Cardiac muscle cell (in vitro differentiated cells and primary cell): Measurements from ENCODE around the gene KASH5. TPM values are rescaled to one million over a fixed set of nuclear protein-coding genes. Genes with fewer than 3 reads are reported as not detected.
A peak's percentile ranks its signal among the peaks of the same experiment; 100 is the strongest.

Experiments used
- DNase-seq, 2 donors: peaks; one replicate each; pipeline versions ENCODE4 v3.0.0 to v3.0.0-alpha.2; 2010 to 2017; ENCODE audit warnings: low read depth in 1 of 2, low spot score in 1 of 2
- H3K27ac ChIP-seq: fragments of 200-600 bp; sonication (generic); 2 replicates; pipeline ENCODE4 v1.5.1; 2016
- H3K27me3 ChIP-seq: fragments of 200-600 bp; sonication (generic); 2 replicates; pipeline ENCODE4 v1.6.0; 2016; ENCODE audit warnings: control low read depth
- H3K36me3 ChIP-seq: fragments of 200-600 bp; sonication (generic); 2 replicates; pipeline ENCODE4 v1.5.1; 2016; ENCODE audit warnings: control low read depth
- H3K4me1 ChIP-seq: fragments of 200-600 bp; sonication (generic); 2 replicates; pipeline ENCODE4 v1.8.1; 2017; ENCODE audit warnings: low read depth, mild to moderate bottlenecking, mixed run types
- H3K4me3 ChIP-seq: fragments of 200-600 bp; sonication (generic); 2 replicates; pipeline ENCODE4 v1.5.1; 2016; ENCODE audit warnings: mild to moderate bottlenecking
- H3K9me3 ChIP-seq: fragments of 200-600 bp; sonication (generic); 2 replicates; pipeline ENCODE4 v1.5.1; 2017; ENCODE audit warnings: low read depth, mild to moderate bottlenecking, control low read depth
- polyA plus RNA-seq: library from polyadenylated mRNA; unstranded; fragments of >200 nt; fragmentation: Nextera tagmentation; extraction: Ambion mirVana; gene quantifications from 2 replicates; pipeline ENCODE4 v1.2.1, GENCODE V29; 2016
- total RNA-seq: library from RNA; depleted of rRNA; stranded (reverse); fragments of >200 nt; gene quantifications from 2 replicates; pipeline ENCODE4 v1.2.3, GENCODE V29; 2016
- TF ChIP-seq, protein P1 (sequence below): IDR thresholded peaks from 2 replicates; pipeline ENCODE4 v1.5.1; 2012; ENCODE audit warnings: low read depth, mild to moderate bottlenecking, low read length

KASH5 gene
- total and polyA plus RNA-seq, 2 experiments from 2014 or later = 0.27 TPM; not detected in 1

DNA sequence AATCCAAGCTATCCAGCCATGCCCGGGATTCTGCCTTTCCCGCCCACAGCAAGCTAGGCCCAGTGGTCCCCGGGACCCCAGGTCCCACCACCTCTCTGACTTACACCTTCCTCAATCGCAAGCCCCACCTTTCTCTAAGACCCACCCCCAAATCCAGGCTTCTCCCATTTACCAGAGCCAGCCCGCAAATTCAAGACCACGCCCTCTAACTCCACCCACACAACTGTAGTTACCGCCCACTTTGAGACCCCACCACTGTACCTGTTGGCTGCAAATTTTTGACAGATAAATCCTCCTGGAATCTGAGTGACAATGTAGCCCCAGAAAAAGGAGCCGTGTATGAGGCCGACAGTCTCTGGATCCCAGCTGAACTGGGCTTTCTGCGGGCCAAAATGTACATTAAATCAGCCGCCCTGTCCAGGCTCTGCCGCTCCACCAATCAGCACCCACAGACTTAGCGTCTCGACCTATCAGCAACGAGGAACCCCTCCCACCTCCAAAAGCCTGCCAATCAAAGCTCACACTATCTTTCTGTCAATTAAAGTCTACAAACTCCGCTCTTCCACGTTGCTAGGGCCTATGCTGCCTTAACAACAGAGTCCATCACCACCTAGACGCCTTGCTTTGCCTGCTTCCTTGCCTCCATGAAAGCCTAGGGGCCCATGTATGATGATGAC is 47.0 kb downstream of the KASH5 start:
- TF ChIP-seq, protein P1, sequence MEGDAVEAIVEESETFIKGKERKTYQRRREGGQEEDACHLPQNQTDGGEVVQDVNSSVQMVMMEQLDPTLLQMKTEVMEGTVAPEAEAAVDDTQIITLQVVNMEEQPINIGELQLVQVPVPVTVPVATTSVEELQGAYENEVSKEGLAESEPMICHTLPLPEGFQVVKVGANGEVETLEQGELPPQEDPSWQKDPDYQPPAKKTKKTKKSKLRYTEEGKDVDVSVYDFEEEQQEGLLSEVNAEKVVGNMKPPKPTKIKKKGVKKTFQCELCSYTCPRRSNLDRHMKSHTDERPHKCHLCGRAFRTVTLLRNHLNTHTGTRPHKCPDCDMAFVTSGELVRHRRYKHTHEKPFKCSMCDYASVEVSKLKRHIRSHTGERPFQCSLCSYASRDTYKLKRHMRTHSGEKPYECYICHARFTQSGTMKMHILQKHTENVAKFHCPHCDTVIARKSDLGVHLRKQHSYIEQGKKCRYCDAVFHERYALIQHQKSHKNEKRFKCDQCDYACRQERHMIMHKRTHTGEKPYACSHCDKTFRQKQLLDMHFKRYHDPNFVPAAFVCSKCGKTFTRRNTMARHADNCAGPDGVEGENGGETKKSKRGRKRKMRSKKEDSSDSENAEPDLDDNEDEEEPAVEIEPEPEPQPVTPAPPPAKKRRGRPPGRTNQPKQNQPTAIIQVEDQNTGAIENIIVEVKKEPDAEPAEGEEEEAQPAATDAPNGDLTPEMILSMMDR = no peak
- Histone ChIP-seq H3K27ac (no peak overlapping the region), H3K9me3 (no peaks in the 10 kb centered on the region), H3K36me3 (no peaks in the 10 kb centered on the region), H3K27me3 (peaks cover 69% of the 10 kb centered on the region), H3K4me3 (no peak overlapping the region), H3K4me1 (no peaks in the 10 kb centered on the region)
- no peak for DNase-seq

DNA sequence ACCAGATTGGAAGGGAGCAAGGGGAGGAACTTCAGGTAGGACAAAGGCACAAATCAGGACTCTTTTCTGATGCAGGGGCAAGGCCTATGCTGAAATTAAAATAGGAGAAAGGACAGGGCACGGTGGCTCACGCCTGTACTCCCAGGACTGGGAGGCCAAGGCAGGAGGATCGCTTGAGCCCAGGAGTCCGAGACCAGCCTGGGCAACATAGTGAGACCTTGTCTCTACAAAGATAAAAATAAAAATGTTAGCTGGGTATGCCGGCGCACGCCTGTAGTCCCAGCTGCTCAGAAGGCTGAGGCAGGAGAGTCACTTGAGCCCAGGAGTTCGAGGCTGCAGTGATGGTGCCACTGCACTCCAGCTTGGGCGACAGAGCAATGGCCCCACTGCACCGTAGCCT is 47.6 kb downstream of the KASH5 start:
- H3K27ac ChIP-seq = no peak overlapping the region
- H3K4me3 ChIP-seq = no peak overlapping the region
- TF ChIP-seq, protein P1 = no peak
- DNase-seq = no peak
- H3K9me3 ChIP-seq = no peaks in the 10 kb centered on the region
- H3K4me1 ChIP-seq = no peaks in the 10 kb centered on the region
- H3K36me3 ChIP-seq = no peaks in the 10 kb centered on the region
- peaks cover 75% of the 10 kb centered on the region for H3K27me3 ChIP-seq

DNA sequence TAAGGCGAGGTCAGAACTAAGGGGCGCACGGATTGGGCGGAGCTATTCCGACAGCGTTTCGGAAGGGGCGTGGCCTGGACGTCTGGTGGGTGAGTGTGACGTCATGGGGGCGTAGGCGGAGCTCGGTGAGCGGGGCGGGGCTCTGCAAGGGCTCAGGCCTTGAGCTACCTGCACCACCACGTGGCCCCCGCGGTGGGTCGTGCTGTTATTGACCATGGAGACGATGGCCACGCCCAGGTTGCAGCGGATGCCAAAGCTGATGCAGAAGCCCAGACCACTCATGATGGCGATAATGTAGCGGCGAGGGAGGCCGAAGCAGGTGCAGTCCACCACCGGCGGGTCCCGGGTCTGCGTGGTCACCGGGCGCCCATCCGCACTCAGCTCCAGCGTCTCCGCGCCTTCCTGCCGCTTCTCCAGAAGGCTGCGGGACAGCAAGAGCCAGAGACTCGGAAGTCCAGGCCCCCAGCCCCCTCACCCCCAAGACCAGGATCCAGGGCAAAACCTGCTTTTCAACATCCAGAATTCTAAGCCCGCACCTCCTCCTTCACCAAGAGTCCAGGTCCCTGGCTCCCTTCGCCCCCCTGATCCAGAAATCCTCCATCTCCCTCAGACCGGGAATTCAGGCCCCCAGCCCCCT is 48.5 kb downstream of the KASH5 start:
- Histone ChIP-seq H3K36me3 (no peaks in the 10 kb centered on the region), H3K9me3 (no peaks in the 10 kb centered on the region), H3K27me3 (peaks cover 84% of the 10 kb centered on the region), H3K4me3 (no peak overlapping the region), H3K4me1 (no peaks in the 10 kb centered on the region), H3K27ac (no peak overlapping the region)
- DNase-seq = peak in 1 of 2 donors; percentile 51
- TF ChIP-seq, protein P1 = no peak

DNA sequence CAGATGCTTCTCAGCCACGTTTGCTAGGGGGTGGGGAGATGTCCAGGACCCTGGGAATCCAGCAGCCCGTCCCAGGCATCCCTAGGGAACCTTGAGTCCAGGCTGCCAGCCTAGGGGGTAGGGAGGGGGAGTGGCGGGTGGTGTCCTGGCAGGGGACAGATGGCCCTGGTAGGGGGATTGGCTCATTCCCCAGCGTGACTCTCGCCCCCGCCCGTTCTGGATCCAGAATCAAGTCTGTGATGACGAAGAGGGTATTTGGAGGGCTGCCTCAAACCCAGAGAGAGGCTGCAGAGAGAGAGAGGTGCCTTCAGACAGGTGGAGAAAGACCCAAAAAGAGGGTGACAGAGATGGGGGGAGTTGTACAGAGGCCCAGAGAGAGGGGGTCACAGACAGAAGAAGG is 49.2 kb downstream of the KASH5 start:
- Histone ChIP-seq H3K27me3 (peaks cover 85% of the 10 kb centered on the region), H3K4me3 (no peak overlapping the region), H3K36me3 (no peaks in the 10 kb centered on the region), H3K27ac (no peak overlapping the region), H3K9me3 (no peaks in the 10 kb centered on the region), H3K4me1 (no peaks in the 10 kb centered on the region)
- TF ChIP-seq, protein P1 = no peak
- no peak for DNase-seq

DNA sequence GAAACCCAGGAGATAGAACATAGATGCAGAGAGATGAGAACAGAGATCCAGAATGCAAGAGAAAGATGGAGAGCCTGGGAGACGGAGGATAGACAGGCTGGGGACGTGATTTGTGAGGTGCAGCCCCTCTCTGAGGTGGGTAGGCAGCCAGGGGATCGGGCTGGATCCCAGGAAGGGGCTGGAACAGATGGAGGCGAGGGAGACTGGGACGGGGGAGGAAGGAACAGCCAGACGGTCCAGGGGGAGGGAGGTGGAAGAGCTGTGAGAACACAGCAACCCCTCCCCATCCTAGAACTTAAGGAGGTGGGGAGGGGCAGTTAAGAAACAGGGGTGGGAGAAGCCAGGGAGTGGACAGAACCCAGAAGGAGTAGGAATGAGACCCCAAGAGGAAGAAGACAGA is 50.2 kb downstream of the KASH5 start:
- Histone ChIP-seq H3K27ac (no peak overlapping the region), H3K4me1 (no peaks in the 10 kb centered on the region), H3K9me3 (no peaks in the 10 kb centered on the region), H3K27me3 (peaks cover 78% of the 10 kb centered on the region), H3K4me3 (no peak overlapping the region), H3K36me3 (no peaks in the 10 kb centered on the region)
- TF ChIP-seq, protein P1 = no peak
- no peak for DNase-seq
